HG03103 (cell line): ENCODE measurements around the gene RAB8B.

Experiments used
- ATAC-seq: cut with Tn5 transposase; IDR thresholded peaks from one replicate; pipeline ENCODE4 v1.9.1; 2021; ENCODE audit warnings: low read depth; ENCODE audit not compliant: unreplicated experiment

The RAB8B gene

DNA sequence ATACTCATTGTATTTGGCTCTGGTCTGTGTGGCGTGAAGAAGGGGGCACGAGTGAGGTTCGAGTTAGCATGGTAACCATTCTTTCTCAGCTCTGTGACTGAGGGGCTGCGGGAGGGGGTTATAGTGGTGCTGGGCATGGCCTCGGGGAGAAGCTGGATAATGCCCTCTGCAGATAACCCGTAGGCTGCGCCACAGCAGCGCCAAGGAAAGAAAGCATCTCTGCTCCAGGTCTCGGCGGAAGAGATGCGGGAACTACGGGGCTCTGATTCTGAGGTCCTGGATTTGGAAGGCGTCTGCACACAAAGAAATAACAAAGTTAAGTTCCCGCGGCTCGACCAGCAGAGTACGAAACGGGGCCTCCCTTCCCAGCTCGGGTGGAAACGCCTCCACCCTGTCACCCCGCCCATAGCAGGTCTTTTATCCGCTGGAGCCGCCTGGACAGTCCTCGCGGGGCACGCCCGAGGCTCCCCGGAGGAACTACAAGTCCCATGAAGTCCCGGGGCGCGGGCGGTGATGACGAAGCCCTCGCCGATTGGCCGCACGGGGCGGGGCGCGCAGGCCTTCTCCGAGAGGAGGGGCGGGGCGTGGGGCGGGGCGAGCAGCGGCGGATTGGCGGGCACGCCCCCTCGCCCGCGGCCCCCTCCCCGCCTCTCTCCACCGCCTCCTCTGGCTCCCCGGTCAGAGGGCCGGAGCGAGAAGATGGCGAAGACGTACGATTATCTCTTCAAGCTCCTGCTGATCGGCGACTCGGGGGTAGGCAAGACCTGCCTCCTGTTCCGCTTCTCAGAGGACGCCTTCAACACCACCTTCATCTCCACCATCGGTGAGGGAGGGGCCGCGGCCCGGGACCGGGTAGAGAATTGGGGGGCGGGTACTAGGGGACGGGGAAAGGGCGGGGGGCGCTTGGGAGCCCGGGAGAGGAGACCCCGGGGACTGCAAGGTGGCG, at the start of gene RAB8B:
RAB8B (plus strand) TSS at position 681 of the 946 bp plus-strand sequence; CDS start at position 700, 19 bp downstream.
- ATAC-seq, result peak; percentile 59

DNA sequence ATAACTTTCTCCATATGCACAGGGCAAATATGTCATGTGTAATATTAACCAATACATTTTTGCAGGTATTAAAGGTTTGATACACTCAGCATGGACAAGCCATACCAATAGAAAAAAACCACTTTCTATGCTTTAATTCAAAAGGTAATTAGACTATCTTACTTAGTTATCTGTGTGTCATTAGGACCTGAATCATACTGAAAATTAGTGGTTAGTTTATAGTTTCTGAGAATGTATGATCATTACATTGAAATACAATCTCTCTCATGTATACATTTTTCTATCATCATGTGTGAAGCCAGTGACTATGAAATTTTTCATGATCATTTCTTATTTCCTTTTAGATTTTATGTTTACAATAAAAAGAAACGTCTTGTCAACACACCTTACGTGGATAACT, 48.5 kb upstream of the RAB8B start:
- ATAC-seq, result no peak

DNA sequence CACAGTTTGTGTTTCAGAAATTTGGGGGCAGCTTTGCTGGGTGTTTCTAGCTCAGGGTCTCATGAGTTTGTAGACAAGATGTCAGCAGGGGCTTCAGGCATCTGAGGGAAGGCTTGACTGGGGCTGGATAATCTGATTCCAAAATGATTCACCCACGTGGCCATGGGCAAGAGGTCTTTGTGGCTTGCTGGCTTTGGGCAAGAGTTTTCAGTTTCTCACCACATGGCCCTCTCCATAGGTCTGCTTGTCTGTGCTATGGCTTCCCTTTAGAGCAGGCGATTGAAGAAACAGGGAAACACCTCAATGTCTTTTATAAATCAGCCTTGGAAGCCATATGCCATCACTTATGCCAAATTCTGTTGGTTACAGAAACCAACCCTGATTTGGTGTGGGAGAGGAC, 44.0 kb upstream of the RAB8B start:
- no peak for ATAC-seq

DNA sequence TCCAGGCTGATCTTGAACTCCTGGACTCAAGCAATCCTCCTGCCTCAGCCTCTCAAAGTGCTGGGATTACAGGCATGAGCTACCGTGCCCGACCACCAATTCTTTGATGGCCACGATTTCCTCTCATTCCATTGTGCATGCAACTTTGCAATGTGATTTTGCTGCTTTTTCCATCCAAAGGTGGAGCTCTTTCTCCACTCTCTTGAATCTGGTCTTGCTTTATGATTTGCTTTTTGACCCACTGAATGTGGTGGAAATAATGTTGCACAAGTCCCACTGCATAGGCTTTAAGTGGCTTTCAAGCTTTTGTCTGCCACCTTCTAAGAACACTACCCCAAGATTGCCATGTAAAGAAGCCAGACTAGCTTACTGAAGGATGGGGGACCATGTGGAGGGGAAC, 42.7 kb upstream of the RAB8B start:
- no peak for ATAC-seq

DNA sequence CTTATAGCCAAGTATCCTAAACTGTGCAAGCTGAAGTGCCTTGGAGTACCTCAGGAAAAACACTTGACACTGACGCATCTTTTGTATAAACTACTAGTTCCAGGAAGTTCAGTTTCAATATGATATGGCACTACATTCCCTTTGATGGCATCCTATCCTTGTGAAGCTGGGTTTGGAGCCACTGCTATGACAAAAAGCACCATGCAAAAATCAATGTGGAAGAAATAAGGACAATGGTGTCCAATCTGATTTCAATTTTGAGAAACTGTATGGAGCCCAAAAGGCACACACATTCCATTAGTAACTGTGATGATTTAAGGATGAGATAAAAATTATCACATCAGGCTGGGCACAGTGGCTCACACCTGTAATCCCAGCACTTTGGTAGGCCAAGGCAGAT, 37.7 kb upstream of the RAB8B start:
- no peak for ATAC-seq

DNA sequence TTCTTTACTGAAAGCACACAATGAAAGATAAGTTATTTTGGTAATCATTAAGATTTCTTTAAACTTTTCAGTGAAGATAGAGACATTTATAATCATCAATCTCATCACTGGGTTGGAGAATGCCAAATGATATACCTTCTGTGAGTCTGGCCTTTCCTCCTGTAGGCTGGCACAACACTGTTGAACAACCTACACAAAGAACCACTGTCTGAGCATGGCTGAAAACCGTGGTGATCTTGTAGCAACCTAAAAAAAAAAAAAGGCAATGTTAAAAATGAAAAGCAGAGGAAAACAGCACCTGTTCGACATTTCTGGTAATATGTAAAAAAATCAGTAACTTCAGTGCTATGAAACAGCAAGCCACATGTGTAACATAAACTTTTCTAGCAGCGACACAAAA, 33.9 kb upstream of the RAB8B start:
- no peak for ATAC-seq

DNA sequence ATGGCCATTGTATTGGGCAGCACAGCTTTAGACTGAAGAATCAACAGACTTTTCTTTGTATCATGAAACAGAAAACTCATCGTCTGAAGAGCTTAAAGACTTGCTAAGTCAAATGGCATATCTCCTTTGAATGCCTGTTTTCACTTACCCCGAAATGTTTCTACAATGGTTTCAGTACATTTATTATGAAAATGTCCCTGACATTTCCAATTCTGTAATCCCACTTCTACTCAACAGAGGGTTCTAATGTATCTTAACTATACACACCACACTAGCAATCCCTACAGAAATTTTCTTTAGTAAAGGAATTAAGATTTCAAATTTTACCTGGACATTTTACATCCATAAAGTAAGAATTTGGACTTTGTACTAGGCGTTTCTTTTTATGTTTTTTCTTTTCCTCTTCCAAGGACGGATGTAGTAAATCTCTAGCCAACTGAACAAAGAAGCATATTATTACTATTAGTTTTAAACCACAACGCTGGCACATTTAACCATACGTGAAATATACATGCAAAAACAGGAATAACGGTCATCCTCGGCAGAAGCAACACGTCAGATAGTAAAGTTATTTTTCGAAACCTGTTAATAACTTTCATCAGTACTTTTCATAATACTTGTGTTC, 33.2 kb upstream of the RAB8B start:
- no peak for ATAC-seq

DNA sequence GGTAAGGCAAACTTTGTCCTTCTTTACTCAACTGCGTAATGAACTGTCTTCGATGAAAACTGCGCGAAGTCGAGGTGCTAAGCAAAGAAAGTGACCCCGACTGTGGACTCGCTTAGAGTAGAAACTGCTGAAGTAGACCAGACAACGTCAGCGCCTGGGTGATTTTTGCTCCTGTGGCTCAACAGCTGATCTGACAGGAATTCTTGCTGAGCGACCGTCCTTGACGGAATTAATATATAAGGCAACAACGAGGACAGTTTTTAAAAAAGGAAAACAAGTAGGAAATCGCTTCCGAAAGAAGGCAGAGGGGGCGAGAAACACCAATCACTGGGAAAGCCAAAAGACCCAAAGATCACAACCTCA, 32.7 kb upstream of the RAB8B start:
- no peak for ATAC-seq

DNA sequence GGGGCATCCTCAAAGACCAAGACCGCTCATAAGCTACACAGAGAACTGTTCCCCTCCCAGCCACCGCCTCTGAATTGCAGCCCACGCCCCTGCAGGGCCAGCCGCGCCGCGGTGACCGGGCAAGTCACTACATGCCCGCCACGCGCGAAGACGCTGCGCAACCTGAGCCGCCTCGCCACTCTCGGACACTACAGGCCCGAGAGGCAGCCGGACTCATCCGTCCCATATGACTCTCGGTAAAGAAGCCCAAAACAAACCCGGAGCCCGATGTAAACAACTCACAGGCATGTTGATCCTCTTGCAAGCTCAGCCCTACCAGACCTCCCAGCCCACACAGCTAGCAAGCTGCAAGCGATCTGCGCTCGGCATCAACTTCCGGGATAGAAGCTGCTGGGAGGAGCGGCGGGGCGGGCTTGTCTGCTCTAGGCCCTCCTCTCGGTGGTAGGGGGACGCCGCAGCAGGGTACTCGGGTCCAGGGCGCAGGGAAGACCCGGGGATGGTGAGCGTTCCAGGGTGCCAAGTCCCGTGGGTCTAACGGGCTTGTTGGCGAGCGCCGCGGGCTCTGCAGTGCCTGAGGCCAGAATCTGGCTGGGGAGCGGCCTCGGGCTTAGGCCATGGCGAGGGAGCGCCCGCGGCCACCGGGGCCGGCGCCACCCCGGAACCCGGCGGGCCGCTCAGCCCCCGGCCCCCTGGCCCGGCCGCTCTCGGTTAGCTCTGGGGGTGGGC, 32.1 kb upstream of the RAB8B start, which contains the start of gene RPS27L:
RPS27L (minus strand) TSS at position 360 of the 726 bp plus-strand sequence; CDS start at position 288, 72 bp downstream.
- peak; percentile 86 for ATAC-seq

DNA sequence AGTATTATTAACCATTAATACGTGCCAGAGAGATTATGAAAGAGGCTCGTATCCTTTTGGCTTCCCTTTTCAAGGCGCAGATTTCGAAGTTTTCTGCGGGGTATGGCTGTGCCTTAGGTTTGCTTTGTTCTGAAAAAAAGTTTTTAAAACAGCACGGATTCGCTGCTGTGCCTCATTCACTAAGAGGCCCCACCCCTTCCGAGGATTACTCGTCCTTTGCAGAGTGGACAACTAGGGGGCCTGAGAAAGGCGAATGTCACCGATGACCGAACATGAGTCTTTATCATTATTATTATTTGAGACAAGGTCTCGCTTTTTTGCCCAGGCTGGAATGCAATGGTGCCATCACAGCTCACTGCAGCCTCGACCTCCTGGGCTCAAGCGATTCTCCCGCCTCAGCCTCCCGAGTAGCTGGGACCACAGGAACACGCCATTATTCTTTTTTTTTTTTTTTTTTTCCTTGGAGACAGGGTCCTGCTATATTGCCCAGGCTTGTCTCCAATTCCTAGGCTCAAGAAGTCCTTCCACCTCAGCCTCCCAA, 31.4 kb upstream of the RAB8B start:
- ATAC-seq, result no peak

DNA sequence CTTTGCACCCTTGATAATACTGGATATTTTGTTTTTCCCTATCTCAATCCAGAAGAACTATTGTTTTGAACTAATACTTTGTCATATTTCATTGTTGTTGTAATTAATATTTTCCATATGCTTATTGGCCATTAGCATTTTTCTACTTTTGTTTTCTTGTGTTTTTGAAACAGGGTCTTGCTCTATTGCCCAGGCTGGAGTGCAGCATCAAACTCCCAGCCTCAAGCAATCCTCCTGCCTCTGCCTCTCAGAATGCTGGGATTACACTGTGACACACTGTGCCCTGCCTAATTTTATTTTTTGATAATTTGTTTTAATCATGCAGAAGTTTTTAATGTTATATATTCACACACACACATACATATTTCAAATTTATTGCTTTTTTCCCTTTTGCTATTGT, 28.8 kb upstream of the RAB8B start:
- ATAC-seq, result no peak

DNA sequence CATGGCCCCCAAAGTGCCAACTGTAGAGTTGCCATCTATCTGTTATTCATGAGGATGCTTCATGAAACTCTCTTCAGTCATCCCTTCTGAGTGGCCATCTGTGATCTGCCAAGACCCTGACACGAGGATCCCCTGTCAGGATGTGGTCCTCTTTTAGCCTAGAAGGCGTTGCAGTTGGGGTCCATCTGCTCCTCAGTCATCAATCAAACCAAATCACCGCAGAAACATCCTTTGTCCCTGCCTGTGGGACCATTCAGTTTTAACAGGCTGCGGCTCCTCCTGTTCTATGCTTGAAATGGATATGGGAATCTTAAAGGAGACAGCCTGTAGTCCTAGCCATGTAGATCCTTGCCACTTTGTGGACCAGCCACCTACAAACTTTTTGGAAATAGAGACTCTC, 26.2 kb upstream of the RAB8B start:
- no peak for ATAC-seq

DNA sequence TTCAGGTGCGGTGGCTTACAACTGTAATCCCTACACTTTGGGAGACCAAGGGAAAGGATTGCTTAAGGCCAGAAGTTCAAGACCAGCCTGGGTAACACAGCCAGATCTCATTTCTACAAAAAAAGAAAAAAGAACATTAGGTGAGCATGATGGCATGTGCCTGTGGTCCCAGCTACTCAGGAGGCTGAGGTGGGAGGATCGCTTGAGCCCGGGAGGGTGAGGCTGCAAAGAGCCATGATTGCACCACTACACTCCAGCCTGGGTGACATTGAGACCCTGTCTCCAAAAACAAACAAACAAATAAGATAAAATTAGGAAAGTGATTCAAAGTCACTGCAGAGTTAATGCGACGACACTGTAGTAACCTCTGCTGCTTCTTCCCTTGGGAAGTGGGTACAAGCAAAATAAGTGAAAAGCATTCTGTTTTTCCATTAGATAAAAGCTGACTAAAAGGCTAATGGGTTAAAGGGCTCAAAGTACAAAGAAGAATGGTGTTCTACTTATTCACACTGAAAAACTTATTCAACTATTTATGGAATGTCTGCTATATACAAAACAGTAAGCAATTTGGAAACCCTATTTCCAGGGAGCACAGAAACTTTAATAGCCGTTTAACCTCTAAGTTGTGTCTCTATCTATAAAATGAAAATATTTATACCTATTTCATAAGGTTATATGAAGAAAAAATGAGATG, 24.1 kb upstream of the RAB8B start:
- ATAC-seq, result no peak

DNA sequence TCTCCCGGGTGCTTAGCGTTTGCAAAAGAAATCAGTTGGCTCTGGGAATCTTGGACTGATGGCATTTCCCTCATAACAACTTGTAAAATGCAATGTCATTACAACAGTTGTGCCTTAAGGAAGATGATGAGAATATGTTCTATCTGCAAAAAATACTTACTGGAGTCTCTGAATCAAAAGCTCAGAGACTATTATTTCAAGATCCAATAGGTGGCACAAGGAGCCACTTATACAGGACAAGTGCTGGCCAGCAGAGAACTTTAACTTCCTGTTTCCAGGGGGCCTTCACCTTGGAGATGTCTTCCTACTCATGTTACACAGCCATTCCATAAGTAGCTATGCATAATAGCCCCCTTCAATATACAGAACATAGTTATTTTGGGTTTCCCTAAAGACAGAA, 23.2 kb upstream of the RAB8B start:
- ATAC-seq, result no peak

DNA sequence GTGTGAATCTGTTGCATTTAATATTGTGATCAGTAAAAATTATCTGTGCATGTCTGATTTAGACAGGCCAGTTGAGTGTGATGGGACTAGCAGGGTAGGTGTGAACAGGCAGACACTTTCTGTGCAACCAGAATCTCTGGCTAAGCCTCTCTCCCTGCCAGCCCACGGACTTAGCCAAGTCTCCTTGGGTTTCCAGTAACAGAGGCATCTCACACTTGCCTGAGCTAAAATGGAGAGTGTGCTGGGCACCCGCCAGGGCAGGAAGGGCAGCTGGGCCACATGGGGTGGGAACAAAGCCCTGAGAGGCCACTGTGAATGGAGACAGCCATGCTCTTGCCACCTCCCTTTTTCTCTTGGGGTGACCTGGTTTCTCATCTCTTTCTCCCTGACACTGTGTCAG, 19.6 kb upstream of the RAB8B start:
- no peak for ATAC-seq

DNA sequence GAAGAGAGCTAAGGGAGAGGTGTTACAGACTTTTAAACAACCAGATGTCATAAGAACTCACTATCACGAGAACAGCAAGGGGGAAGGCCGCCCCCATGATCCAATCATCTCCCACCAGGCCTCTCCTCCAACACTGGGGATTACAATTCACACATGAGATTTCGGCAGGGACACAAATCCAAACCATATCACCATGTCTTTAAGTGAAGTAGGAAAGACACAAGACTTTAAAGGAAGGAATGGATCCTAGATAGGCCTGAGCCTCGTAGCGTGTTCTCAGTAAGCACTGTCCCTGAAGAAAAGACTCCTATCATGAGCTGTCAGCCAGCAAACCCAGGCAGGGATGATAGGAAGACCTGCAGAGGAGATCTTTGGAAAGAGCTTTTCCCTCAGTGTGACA, 17.0 kb upstream of the RAB8B start:
- no peak for ATAC-seq

DNA sequence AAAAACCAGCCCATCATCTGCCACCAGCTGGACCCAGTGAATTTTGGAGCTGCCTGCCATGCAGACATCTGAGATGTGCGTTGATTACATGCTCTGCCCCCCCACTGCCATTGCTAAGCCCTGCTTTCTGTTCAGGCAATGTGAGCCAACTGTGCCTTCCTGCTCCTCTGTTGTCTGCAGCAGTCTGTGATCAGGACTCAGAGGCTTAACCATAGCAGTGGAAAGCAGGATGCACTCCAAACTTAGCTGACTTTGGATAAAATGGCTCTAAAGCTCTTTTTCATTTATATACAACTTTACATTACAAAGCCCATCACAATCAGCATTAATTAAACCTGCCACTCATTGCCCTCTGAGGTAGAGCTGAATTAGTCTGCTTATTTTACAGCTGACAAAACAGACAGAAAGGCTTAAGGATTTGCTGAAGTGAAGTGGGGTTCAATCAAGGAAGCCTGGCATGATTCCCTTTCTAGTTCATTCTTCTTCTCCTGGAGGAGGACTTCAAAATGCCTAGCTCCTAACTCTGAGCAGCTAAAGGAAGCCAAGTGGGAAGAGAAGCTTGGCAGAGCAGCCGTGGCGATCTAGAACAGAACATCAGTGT, 16.5 kb upstream of the RAB8B start:
- no peak for ATAC-seq

DNA sequence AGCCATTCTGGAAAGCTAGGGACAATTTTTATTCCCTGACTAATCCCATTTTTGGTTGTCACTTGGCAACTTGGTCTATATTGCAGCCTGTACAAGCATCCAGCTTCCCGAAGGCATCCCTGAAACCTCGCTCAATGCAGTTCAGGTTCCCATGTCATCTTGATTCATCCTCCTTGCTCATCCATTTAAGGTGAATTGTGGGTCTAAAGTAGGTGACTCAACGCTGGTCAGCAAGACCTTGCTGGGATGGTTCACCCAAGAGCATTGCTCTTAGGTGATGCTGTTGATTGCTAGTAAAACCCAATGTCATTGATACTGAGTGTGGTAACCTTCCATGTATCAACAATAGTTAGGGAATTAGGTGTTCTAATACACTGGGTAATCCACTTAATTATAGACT, 13.1 kb upstream of the RAB8B start:
- no peak for ATAC-seq

DNA sequence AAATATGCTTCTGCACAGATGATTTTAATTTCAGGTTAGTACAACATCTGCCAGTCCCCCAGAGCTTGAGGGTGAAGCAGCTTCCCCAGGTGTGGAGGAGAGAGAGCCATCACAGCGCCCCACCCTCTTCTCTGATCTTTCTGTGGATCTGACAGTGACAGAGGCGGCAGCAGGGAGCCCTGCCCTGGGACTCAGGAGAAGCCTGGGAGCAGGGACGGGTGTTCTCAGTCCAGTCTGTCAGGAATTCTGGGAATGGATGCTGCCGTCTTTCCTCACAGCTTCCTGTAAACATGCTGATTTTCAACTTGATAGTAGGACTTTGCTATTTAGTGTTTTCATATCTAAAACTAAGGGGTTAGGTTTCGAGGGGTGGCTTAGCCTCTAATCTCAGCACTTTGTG, 11.4 kb upstream of the RAB8B start:
- ATAC-seq, result no peak

DNA sequence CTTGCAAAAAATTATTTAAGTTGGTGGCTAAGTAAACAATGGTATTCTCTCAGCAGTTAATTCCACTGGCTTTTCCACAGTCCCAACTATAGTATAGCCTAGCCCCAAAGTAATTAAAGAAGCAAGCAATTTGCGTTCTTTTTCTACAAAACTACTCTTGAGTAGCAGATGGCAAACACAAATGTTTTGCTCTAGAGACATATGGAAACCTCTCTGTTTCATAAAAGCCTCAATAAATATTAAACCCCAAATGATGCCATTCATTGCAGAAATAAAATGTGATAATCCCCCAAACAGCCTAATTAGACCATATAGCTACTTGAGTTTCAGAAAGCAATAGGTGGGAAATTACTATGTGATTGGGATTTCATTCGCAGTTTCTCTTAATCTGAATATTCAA, 8.7 kb upstream of the RAB8B start:
- no peak for ATAC-seq
